PC-9 (cell line): ENCODE results near the gene ILF2. TPM values are rescaled to one million over a fixed set of nuclear protein-coding genes. Genes with fewer than 3 reads are reported as not detected.

ENCODE experiments used
- BruUV-seq: library from RNA; stranded (reverse); fragments of 400-500 nt; replicated peaks from 2 replicates; lab custom pipeline; 2021; lab: Mats Ljungman, UMichigan
- CTCF ChIA-PET: fragments of 300-600 bp; sonication (Branson Sonifier 250); formaldehyde crosslinking; loops from one replicate; lab custom pipeline; 2022; ENCODE audit warnings: antibody characterized with exemption; lab: Charles Lee
- POLR2A ChIA-PET: fragments of 300-600 bp; sonication (Branson Sonifier 250); formaldehyde crosslinking; loops from one replicate; lab custom pipeline; 2022; ENCODE audit warnings: antibody characterized with exemption; ENCODE audit not compliant: unreplicated experiment; lab: Charles Lee
- DNase-seq, 2 experiments: peaks; one replicate each; pipeline versions ENCODE4 v3.0.0 to v3.0.0-alpha.2; 2015 to 2022; ENCODE audit warnings: mixed read lengths in 1 of 2
- H2AFZ ChIP-seq: fragments of 200-600 bp; sonication (generic); 2 replicates; pipeline ENCODE4 v1.8.1; 2017; ENCODE audit warnings: antibody characterized with exemption
- H3F3A ChIP-seq: fragments of 200-600 bp; sonication (generic); 2 replicates; pipeline ENCODE4 v1.8.1; 2017; ENCODE audit warnings: antibody characterized with exemption, mild to moderate bottlenecking, low read depth; ENCODE audit not compliant: insufficient read depth
- H3K27ac ChIP-seq: fragments of 200-600 bp; sonication (generic); 2 replicates; pipeline ENCODE4 v1.6.1; 2016; ENCODE audit warnings: mixed run types
- H3K27me3 ChIP-seq: fragments of 200-600 bp; sonication (generic); 2 replicates; pipeline ENCODE4 v1.6.1; 2016; ENCODE audit warnings: low read depth, mixed run types; ENCODE audit not compliant: insufficient read depth
- H3K36me3 ChIP-seq: fragments of 200-600 bp; sonication (generic); 2 replicates; pipeline ENCODE4 v1.6.1; 2016; ENCODE audit warnings: low read depth, mixed run types
- H3K4me1 ChIP-seq: fragments of 200-600 bp; sonication (generic); replicated peaks from 2 replicates; pipeline ENCODE4 v1.6.1; 2016; ENCODE audit warnings: mixed run types; ENCODE audit not compliant: insufficient read depth
- H3K4me2 ChIP-seq: fragments of 200-600 bp; sonication (generic); 2 replicates; pipeline ENCODE4 v1.6.1; 2017; ENCODE audit warnings: mixed run types
- H3K4me3 ChIP-seq: fragments of 200-600 bp; sonication (generic); 2 replicates; pipeline ENCODE4 v1.6.1; 2016; ENCODE audit warnings: mixed run types
- H3K79me2 ChIP-seq: fragments of 200-600 bp; sonication (generic); 2 replicates; pipeline ENCODE4 v1.6.1; 2017; ENCODE audit warnings: low read depth, mixed run types
- H3K9me2 ChIP-seq: fragments of 200-600 bp; sonication (generic); 2 replicates; pipeline ENCODE4 v1.8.1; 2017; ENCODE audit warnings: mild to moderate bottlenecking; ENCODE audit not compliant: insufficient read depth
- H3K9me3 ChIP-seq: fragments of 200-600 bp; sonication (generic); 2 replicates; pipeline ENCODE4 v1.8.1; 2016; ENCODE audit warnings: low read depth; ENCODE audit not compliant: insufficient read depth
- H4K20me1 ChIP-seq: fragments of 200-600 bp; sonication (generic); 2 replicates; pipeline ENCODE4 v1.8.1; 2017; ENCODE audit not compliant: insufficient read depth
- CTCF ChIP-seq: fragments of 200-600 bp; sonication (generic); conservative IDR thresholded peaks from 2 replicates; pipeline ENCODE4 v1.6.1; 2017; ENCODE audit warnings: mixed run types, antibody characterized with exemption, mild to moderate bottlenecking, moderate library complexity
- EZH2 ChIP-seq: fragments of 200-600 bp; sonication (generic); IDR thresholded peaks from 2 replicates; pipeline ENCODE4 v1.8.0; 2017; ENCODE audit warnings: antibody characterized with exemption, low read depth
- intact Hi-C: fragments of 100-400 bp; cut with micrococcal nuclease; formaldehyde crosslinking; loops from one replicate; pipeline ENCODE4 v1.10.0; 2022; ENCODE audit not compliant: unreplicated experiment
- total RNA-seq: library from RNA; stranded (reverse); gene quantifications from 2 replicates; pipeline ENCODE4 v1.2.3, GENCODE V29; 2021

The ILF2 gene
- total RNA-seq, 1 experiment from 2014 or later = 145 TPM

- POLR2A ChIA-PET = interaction anchor here (0.7 kb wide), 1 partner anchor 53 kb away, joined by 4 read pairs; no protein-coding TSS in a partner anchor
Observed at GRCh38 chr1:153619171-153619570, 51.6 kb downstream of the ILF2 start.

GRCh38 chr1:153617663-153618062 lies 53.1 kb downstream of the ILF2 start:
- no peak overlapping the region for H3K4me2 ChIP-seq
- no peak for DNase-seq

More at GRCh38 chr1:153619171-153619570, 51.6 kb downstream of the ILF2 start:
- no peak for DNase-seq
- CTCF ChIA-PET = interaction anchor here (0.8 kb wide), 1 partner anchor 8 kb away, joined by 4 read pairs; the partner anchor contains the start of gene S100A13
- Histone ChIP-seq H3K79me2 (peaks cover 28% of the 10 kb centered on the region), H3K27me3 (no peaks in the 10 kb centered on the region), H3F3A (peaks cover 29% of the 10 kb centered on the region; the same call in 1 of the 2 replicates), H3K4me2 (no peak overlapping the region), H3K9me3 (no peaks in the 10 kb centered on the region), H3K27ac (no peak overlapping the region), H3K4me1 (peaks cover 34% of the 10 kb centered on the region), H3K36me3 (peaks cover 23% of the 10 kb centered on the region; the same call in 1 of the 2 replicates), H2AFZ (no peak overlapping the region), H3K9me2 (no peaks in the 10 kb centered on the region), H3K4me3 (no peak overlapping the region), H4K20me1 (no peaks in the 10 kb centered on the region)
- BruUV-seq = no TSS peak
- intact Hi-C loops = no loop called here
- no peak for TF ChIP-seq EZH2
- no peak for TF ChIP-seq CTCF

GRCh38 chr1:153616917-153617311 lies 53.9 kb downstream of the ILF2 start:
- H3K4me3 ChIP-seq = no peak overlapping the region
- H3K36me3 ChIP-seq = peaks cover 5% of the 10 kb centered on the region; the same call in 1 of the 2 replicates
- CTCF ChIA-PET = interaction anchor here (0.6 to 1.3 kb wide), 2 partner anchors 10 to 119 kb away, joined by 9 to 15 read pairs; partner anchors contain the start of gene S100A13
- no peaks in the 10 kb centered on the region for H3K9me2 ChIP-seq
- TF ChIP-seq CTCF = no peak
- TF ChIP-seq EZH2 = no peak
- H3K9me3 ChIP-seq = no peaks in the 10 kb centered on the region
- peaks cover 44% of the 10 kb centered on the region for H3K4me1 ChIP-seq
- peak overlapping the region; percentile 56 for H3K27ac ChIP-seq
- DNase-seq = no peak
- H4K20me1 ChIP-seq = no peaks in the 10 kb centered on the region
- peak overlapping the region; percentile 88 for H3K4me2 ChIP-seq
- peaks cover 32% of the 10 kb centered on the region for H3K79me2 ChIP-seq
- H3F3A ChIP-seq = peaks cover 34% of the 10 kb centered on the region
- H3K27me3 ChIP-seq = no peaks in the 10 kb centered on the region
- POLR2A ChIA-PET = interaction anchor here (0.6 to 2.8 kb wide), 5 partner anchors 10 to 51 kb away, joined by 4 to 31 read pairs (median 6); partner anchors contain the start of genes CHTOP and S100A13
- TSS peak; percentile 42 for BruUV-seq
- intact Hi-C loops = loop anchor here (1.0 kb wide), 1 partner anchor 17 kb away; the partner anchor contains the start of gene CHTOP
- no peak overlapping the region for H2AFZ ChIP-seq

More at GRCh38 chr1:153617663-153618062, 53.1 kb downstream of the ILF2 start:
- Histone ChIP-seq H3K4me3 (no peak overlapping the region), H3K9me3 (no peaks in the 10 kb centered on the region), H3F3A (peaks cover 34% of the 10 kb centered on the region), H3K9me2 (no peaks in the 10 kb centered on the region), H4K20me1 (no peaks in the 10 kb centered on the region), H2AFZ (no peak overlapping the region), H3K4me1 (peaks cover 44% of the 10 kb centered on the region), H3K27me3 (no peaks in the 10 kb centered on the region), H3K36me3 (peaks cover 11% of the 10 kb centered on the region; the same call in 1 of the 2 replicates), H3K79me2 (peaks cover 24% of the 10 kb centered on the region), H3K27ac (peak overlapping the region; percentile 56)
- intact Hi-C loops = no loop called here
- TF ChIP-seq EZH2 (no peak), CTCF (no peak)
- BruUV-seq = no TSS peak
- CTCF ChIA-PET = no interaction called here
- POLR2A ChIA-PET = interaction anchor here (1.0 kb wide), 1 partner anchor 16 kb away, joined by 5 read pairs; the partner anchor contains the start of gene CHTOP
